Measurements from ENCODE around the gene MPRIP.
"Not testable (repeated sequence)": the region's sequence is repeated elsewhere in the genome, so short reads cannot be mapped to it uniquely, and the experiment has no call there.

Gene MPRIP

DNA sequence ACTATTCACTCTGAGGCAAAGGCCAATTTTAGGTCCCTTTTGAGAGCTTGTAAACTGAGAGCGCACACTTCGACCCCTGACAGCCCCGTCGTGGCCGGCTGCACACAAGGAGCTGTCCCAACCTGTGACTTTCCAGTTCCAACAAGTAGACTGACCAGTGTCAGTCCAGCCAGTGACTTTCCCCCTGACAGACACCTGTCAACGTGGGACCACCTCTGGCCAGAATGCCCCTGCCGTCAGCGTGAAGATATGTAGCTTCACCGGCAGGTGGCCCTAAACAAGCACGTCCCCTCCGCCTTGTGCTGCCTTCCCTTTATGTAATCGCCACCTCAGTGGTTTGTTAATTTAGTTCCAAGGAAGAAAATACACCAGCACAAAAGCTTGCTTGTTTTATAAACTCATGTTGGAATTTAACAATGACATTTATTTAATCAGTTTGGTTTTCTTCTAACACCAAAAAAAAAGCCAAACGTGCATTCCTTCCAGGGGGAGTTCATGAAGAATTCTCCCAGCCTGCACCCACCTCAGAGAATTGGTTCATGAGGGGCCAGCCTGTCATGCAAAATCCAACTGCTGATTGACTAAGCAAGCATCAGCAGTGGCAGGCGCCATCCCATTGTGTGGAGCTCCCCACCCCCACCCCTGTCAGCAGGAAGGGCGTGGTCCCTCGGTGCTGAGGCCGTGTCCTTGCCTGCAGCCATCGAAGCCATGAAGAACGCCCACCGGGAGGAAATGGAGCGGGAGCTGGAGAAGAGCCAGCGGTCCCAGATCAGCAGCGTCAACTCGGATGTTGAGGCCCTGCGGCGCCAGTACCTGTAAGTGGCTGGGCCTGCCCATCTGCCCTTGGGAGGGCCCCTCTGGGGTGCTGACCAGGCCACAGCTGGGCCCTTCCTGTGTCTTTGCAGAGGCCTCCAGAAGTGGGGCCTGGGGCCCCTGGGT is 130.0 kb downstream of the MPRIP start:
- no peak for DNase-seq

DNA sequence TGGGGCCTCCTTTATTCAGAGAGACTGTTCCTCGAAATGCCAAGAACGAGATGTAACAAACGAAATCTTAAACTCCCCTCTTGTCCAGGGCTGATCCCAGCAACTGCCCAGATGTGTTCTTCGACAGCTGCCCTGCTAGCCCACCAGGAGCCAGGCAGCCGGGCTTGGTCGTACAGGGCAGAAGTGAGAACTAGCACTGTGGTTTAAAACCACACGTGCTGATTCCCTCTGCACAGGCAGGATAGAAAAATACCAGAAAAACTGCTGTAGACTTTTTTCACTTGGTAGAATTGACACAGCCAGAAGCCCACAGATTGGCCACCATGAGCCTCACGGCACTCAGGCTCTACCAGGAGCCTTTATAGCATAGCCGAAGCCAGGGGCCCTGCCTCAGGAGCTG is 130.7 kb downstream of the MPRIP start:
- no peak for DNase-seq

DNA sequence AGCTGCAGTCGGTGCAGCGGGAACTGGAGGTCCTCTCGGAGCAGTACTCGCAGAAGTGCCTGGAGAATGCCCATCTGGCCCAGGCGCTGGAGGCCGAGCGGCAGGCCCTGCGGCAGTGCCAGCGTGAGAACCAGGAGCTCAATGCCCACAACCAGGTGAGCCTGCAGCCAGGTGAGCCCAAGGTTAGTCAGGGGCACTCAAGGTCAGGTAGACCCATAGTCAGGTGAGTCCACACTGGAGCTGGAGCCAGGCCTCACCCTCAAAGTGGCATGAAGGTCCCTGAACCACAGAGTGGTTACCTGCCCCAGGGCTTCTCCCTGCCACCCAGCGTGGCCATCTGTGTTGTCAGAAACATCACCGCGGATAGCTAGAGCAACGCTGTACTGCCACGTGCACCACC is 131.7 kb downstream of the MPRIP start:
- DNase-seq, result no peak

DNA sequence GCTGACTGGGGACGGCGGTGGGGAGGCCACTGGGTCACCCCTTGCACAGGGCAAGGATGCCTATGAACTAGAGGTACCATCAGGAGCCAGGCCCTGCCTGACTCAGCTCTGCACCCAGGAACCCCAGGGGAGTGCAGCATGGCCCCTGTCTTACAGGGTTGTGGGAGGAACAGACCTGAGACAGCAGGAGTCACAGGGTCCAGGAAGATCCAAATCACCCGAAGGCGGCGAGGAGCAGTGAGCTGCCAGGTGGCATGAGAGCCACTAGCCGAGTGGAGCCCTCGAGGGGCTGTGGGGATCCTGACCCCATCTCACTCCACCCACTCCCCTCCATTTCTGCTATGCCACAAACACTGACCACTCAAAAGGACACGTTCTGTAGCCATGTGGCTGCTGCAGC is 133.1 kb downstream of the MPRIP start:
- no peak for DNase-seq

DNA sequence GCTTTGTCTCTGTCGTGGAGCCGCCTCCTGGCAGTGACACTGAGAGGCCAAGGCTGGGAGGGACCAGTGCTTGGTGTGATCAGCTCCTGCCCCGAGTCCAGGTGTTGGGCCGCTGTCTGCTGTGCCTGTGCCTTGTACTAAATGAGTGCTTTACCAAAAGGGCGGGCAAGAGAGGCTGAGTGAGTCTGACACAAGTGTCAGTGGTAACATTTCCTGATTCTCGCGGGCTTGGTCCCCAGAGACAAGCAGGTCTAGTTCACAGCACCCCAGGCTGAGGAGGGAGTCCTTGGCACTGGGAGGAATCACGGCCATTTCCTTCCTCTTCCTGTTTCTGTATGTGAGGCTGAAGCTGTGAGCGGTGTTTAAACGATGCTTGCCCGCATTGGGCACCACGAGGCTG is 133.7 kb downstream of the MPRIP start:
- no peak for DNase-seq

DNA sequence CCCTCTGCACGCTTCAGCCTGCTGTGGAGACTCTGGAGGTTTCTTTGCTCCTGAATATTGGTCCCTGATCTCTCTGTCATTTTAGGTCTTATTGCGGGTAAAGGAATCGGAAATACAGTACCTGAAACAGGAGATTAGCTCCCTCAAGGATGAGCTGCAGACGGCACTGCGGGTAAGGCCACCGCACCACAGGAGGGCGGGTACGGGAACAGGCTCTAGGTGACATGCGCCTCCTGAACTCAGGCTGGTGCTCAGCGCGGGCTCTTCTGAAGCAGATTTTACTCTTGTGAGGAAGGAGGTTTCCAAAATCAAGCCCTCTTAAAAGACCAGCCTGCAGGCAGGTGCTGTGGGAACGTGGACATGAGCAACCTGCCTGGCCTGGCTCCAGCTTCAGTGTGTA is 134.1 kb downstream of the MPRIP start:
- no peak for DNase-seq

DNA sequence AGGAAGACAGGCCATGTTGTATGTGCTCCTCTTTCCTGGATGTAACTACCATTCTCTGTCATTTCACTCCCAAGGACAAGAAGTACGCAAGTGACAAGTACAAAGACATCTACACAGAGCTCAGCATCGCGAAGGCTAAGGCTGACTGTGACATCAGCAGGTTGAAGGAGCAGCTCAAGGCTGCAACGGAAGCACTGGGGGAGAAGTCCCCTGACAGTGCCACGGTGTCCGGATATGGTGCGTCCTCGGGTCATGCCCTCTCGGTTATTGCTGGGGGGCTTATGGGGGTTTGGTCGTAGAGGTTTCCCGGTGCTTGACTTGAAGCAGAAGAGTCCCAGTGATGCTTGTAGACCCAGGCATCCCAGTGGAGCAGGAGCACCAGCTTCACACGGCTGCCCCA is 134.9 kb downstream of the MPRIP start:
- no peak for DNase-seq

DNA sequence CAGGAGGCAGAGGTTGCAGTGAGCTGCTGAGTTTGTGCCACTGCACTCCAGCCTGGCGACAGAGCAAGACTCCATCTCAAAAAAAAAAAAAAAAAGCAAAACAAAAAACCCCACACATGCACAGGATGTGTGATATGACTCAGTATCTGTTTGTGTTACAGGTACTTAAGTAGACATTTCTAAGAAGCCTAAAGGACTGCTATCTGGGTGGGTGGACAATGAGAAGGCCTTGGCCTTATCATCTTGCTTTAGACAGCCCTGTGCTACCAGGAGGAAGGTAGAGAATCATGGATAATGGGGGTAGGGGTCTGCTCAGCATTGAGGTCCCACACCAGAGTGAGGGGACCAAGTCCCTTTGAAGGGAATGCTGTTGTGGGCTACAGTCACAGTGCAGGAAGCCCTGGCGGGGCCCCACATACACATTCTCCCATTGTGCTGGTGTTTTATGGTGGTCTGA is 137.1 kb downstream of the MPRIP start:
- no peak for DNase-seq

DNA sequence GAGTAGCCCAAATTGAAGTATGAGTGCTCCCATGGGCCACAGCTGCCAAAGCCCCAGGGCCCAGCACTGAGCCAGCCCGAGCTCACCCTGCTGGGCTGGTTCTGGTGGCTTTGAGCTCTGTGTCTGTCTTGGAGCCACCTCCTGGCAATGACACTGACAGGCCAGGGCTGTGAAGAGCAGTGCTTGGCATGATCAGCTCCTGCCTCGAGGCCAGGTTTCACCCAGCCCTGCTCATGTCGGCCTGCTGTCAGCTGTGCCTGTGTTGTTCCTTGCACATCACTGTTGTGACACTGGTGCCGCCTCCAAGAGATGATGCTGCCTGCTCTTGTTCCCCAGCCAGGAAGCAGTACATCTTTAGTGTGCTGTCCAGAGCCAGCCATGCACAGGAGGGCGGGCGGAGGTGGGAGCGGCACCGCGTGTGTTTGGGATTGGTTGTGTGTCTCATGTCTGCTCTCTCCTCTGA is 137.9 kb downstream of the MPRIP start:
- DNase-seq, result no peak

DNA sequence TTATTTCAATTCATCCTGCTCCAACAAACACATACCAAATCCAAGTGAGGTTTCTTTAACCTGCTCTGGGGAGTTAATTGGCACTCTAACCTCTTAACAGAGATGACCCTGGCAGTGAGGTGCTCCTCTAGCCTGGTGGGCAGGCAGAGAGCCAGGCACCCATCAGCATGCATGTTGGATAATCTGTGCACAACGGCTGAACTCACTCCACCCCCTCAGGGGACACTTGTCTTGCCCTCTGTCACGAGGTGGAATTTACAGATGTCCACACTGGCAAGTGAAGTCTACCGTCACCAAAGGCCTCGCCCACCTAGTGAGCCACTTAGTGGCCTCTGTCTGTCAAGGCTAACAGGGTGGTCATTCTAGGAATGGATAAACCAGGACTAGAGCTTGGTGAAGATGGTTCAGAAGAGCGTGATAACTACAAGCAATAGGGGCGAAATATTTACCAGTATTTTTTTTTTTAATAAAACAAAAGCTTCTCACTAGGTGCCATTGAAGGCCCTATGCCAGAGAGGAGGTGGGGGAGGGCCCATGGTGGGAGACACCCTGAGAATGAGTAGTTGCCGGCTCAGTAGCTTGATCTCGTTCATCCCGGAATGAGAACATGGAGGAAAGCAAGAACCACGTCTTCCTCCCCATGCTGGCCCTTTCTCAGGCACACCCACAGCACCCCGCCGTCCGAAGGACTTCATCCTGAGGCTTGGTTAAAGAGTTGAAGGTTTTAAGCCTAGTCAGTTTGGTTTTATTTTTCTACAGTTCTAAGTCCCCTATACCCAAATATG is 138.7 kb downstream of the MPRIP start:
- DNase-seq, result no peak

DNA sequence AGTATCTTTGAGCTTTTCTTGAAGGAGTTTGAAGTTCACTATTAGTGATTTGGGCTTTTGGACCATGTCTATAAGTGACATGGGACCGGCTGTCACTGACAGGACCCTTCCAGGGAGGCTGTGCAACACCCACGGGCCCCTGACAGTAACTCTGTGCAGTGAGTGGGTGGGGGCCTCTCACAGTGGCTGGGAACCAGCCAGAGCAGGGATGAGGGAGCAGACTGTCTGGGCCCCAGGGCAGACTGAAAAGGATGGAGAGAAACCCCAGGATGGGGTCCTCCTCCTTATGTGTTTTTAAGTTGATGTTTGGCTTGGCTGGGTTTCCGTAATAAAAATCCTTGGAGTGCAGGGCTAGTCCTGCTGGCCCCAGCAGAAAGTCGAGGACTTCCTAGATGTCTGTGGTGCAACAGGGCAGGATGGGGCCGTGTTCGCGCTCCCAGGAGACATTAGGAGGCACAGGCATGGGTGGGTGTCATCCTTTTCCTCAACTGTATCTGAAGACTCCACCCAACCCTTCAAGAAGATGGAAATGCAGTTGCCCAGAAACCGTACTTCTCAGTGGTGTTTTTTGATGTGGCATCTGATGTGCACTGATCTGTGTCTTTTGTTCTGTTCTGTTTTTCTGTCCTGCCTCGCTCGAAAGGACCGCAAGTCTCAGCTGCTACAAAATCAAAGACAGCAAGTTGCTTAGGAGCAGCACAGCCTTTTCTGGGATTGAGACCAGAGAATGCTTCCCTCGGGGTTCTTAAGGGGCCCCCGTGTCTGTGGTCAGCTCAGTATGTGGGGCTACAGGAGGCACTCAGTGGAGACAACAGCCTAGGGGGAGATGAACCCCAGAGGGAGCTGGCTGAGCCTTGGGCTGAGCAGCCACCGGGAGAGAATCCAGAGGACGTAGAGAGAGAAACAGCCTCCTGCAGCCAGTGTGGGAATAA is 139.7 kb downstream of the MPRIP start:
- no peak for DNase-seq

DNA sequence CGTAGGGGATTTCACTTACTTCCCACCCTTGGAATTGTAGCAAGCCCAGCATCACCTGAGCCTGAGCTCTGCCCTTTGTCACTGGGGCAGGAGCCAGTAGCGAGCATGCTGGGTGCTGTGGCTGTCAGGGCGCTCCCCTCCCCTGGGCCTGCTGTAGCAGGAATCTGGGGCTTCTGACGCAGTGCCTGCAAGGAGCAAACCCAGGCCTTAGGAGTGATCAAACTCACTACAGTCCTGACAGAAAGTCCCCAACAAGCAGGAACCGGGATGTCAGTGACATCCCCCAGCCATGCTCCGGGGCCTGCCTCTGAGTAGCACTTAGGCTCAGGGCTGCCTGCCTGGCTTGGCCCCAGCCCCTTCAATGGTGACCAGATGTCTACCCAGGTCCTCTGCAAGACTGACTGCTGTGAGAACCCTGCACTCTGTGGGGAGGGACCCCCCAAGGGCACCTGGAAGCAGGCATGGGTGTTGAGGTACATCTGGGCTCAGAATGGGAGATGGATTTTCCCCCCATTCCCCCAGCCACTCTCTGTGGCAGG is 140.4 kb downstream of the MPRIP start:
- DNase-seq, result no peak

DNA sequence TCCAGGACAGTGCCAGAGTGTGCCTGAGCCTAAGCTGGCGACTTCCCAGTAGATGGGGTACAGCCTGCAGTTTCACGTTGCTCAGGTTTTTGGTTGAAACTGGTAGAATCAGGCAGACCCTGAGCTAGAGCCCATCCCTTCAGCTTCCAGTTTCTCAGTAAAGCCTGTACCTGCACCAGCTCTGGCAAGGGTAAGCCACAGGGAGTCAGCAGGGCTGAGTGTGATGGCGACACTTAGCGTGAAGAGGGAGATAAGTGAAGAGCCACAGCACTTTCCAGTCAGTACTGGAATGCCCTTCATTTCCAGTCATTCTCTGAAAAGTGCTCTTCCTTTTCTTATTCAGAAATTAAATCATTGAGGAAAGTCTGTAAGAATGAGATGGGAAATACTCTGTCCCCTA is 141.5 kb downstream of the MPRIP start:
- no peak for DNase-seq

DNA sequence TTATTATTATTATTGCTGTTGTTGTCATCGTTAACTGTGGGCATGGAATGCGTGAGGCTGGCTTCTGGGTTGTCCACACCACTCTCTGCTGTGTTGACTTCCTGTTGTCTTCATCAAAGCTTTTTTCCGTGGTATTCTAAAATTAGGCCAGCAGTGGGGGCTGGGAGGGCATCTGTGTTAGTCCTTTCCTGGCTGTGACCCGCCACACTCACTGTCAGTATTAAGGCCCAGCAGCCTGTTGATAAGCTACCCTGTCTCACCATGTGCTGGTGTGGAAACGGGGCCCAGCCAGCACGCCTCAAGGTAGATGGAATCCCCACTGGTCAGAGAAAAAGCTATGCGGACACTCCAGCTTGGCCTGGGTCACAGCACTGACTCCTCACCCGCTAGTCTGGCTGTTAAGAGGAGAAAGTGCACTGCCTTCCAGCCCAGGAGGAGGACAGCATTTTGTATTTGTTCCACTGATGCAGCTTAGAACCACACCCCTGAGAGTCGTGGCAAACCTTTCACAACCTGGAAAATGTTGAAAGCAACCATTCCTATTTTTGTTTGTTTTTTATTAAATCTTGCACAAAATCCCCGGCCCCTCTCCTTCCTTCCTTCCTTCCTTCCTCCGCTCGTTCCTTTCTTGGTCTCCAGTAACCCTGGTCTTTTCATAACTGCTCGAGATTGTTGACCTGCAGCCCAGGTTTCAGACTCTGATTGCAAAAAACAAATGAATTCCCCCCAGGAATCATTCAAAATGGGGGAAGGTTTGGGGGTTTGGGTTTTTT is 142.9 kb downstream of the MPRIP start:
- not testable (repeated sequence) for DNase-seq

DNA sequence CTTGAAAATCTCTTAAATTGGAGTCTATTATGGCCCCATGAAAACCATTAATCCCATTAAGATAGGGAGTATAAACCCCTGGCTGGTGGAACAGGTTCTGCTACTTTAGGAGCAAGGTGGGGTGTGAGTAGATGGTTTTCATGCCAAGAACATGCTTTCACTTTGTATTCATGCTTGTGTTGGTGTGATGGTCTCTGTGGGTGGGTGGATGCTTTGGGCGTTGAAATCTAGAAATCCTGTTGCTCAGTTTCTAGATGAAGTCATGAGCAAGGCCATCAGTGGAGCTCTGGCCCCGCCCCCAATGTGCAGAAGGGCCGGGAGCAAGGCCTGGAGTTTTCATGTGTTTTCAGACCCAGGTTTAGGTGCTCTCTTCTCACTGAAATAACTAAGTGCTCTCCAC is 143.8 kb downstream of the MPRIP start:
- no peak for DNase-seq

DNA sequence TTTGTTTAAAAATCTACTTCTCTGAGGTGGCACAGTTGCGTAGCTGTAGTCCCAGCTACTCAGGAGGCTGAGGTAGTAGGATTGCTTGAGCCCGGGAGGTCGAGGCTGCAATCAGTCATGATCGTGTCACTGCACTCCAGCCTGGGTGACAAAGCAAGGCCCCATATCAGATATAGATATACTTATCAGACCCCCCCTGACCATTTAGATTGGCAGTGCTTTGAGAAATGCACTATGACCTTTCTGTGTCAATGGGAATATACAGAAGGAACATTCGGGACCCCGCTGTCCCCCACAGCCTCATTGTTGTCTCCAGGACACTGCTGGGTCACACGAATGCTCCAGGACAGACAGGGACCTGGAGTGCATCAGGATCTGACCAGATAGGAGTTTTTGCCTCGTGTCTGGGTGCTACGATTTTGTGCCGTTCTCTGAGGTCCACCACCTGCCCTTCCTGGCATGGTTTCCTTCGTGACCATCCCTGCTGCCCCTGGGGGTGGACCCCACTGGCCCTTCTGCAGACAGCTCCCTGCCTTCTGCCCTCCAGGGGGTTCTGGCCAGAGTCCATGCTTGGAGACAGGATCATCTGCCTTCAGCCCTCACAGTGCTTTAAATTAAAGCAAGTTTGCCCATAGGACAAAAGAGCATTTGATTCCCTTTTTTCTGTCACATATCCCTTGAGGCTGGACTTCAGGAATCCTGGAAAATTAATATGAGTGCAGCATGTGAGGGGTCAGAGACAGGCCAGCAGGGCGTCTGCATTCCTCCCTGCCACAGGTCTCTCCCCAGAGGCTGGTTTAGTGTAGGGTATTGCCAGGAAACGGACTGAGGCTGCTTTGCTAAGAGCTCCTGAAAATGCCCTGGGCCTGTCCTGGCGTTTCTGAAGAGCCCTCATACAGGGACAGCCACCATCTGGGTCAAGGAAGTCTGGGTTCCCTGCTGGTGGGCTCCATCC is 144.6 kb downstream of the MPRIP start:
- DNase-seq, result no peak

DNA sequence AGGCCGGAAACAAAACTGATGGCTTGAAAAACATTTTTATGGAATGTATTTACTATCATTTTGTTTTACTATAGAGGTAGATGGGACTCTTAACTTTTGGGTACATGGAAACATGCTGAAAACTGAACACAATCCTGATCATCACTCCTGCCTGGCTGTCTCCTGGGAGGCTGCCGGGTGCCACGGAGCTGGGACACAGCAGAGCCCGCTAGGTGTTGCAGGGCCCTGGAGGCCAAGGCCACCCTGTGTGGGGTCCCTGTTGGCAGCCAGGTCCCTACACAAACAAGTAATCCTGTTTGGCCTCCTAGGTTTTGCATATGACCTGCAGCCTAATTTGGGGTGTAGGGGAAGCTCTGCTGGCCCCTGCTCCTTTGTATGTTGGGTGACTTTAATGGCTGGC is 146.3 kb downstream of the MPRIP start:
- DNase-seq, result no peak

DNA sequence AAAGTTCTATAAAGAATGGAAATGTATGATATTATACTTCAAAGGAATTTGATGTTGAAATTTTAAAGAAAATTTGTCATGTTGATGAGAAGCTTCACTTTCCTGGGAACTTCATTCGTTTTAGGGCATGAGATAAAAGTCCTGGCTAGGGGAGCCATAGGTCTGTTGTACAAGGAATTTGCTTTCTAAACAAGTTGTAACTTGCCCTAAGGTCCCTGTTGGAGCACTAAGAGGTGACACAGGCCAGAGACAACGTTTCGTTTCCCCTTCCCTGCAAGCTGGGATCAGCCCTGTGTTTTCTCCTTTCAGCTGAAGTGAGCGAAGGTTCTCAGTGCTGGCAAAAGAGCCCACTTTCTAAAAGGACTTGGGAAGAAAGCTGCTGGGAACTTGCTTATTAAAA is 147.3 kb downstream of the MPRIP start:
- DNase-seq, result no peak

DNA sequence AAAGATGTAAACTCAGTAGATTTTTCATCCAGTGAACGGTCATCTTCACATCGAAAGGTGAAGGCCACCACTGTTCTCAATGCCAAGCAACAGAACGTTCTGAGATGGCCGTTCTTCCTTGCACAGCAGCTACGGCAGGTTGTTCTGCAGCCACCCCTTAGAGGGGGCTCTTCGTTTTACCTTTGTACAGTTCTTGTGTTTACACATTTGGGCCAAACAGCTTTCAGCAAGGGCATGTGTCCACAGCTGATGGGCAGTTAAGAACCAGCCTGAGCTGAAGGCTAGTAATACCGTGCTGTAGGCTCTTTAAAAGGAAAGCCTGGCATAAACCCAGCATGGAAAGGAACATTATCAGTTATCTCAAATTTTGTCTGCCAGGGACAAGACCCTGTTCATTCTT is 147.9 kb downstream of the MPRIP start:
- DNase-seq, result no peak

DNA sequence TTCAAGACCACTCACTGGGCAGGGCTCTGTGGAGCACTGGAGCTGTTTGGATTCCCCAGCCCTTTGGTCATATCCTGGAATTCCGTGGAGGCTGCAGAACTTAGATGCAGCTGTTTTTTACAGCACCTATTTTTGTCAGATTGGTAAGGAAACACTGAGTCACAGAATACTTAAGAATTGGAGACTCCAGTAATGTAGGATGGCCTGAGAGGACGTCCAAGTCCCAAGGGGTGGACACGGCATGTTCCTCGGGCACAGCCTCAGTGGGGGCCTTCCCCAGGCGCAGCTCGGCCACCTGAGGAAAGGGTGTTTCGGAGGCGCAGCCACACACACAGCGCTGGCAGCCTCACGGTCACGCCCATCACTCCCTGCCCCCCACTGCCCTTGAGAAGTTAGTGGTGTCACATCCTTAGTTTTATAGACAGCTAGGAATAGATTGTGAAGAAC is 149.1 kb downstream of the MPRIP start:
- no peak for DNase-seq
